ENCODE data around the gene CCDC185. TPM values are rescaled to one million over a fixed set of nuclear protein-coding genes. Genes with fewer than 3 reads are reported as not detected.

Gene CCDC185
- total RNA-seq, 3 donors from 2014 or later = not detected

GRCh38 chr1:223425550-223425949 is 32.3 kb downstream of the CCDC185 start:
- TF ChIP-seq CTCF (IDR thresholded peaks at IDR 0.05) = no peak
- ATAC-seq = no peak
- Histone ChIP-seq H3K36me3 (ENCODE audit: low read depth) (no peaks in the 10 kb centered on the region), H3K9me3 (peaks cover 4% of the 10 kb centered on the region), H3K4me1 (ENCODE audit: low read depth) (no peaks in the 10 kb centered on the region), H3K4me3 (no peak overlapping the region)
- intact Hi-C loops (cut with DNase I, micrococcal nuclease) = no loop called here
- DNase-seq = no peak

GRCh38 chr1:223426936-223427335 is 33.7 kb downstream of the CCDC185 start:
- intact Hi-C loops (cut with DNase I, micrococcal nuclease) = no loop called here
- no peaks in the 10 kb centered on the region for H3K4me1 ChIP-seq (ENCODE audit: low read depth)
- TF ChIP-seq CTCF (IDR thresholded peaks at IDR 0.05) = no peak
- ATAC-seq (no peak), DNase-seq (no peak)
- peaks cover 4% of the 10 kb centered on the region for H3K9me3 ChIP-seq
- no peaks in the 10 kb centered on the region for H3K36me3 ChIP-seq (ENCODE audit: low read depth)
- no peak overlapping the region for H3K4me3 ChIP-seq

DNA sequence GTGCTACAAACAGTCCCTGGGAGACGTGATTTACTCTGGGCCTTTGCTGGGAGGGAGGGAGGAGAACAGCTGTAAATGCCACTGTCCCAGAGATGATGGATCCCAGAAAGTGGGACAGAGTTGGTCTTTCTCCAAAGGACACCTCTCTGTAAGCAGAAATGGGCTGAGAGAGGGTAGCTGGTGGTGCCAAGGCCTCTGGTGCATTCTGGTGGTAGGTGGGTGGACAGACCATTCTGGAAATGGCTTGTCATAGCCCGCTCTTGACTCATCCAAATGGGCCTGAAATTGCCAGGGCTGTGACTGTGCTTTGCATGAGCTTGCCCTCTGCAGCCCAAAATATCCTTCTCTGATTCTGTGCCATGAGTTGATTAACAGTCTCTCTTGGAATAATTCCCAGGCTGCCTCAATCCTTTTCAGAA is 36.1 kb downstream of the CCDC185 start:
- no peak for ATAC-seq

GRCh38 chr1:223429821-223430220 is 36.6 kb downstream of the CCDC185 start:
- Histone ChIP-seq H3K4me3 (no peak overlapping the region), H3K4me1 (ENCODE audit: low read depth) (no peaks in the 10 kb centered on the region), H3K9me3 (peaks cover 4% of the 10 kb centered on the region), H3K36me3 (ENCODE audit: low read depth) (no peaks in the 10 kb centered on the region)
- no peak for TF ChIP-seq CTCF (IDR thresholded peaks at IDR 0.05)
- intact Hi-C loops (cut with DNase I, micrococcal nuclease) = no loop called here
- ATAC-seq (no peak), DNase-seq (no peak)

More for the DNA sequence above, 36.1 kb downstream of the CCDC185 start:
- intact Hi-C loops (cut with DNase I, micrococcal nuclease) = no loop called here
- DNase-seq = no peak
- no peak for TF ChIP-seq CTCF (IDR thresholded peaks at IDR 0.05)
- Histone ChIP-seq H3K36me3 (ENCODE audit: low read depth) (no peaks in the 10 kb centered on the region), H3K9me3 (peaks cover 4% of the 10 kb centered on the region), H3K4me1 (ENCODE audit: low read depth) (no peaks in the 10 kb centered on the region), H3K4me3 (no peak overlapping the region)

DNA sequence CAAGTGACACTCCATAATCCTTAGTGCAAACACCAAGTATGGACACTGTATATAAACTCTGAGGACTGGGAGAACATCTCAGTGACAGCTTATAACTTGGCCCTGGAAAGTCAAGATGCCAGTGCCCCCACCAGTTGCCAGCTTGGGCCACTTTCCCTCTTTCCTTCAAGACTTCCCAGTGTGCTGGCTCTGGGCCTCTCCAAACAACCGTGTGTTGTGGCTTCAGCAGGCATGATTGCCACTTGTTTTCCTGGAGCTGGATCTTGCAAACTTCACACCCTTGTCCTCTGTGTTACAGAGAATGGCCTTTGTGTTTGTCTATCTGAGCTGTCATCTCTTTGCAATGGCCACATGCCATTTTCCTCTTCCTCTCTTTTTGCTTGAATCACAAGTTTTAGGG is 37.0 kb downstream of the CCDC185 start:
- ATAC-seq (no peak), DNase-seq (no peak)
- H3K4me3 ChIP-seq = no peak overlapping the region
- intact Hi-C loops (cut with DNase I, micrococcal nuclease) = no loop called here
- TF ChIP-seq CTCF (IDR thresholded peaks at IDR 0.05) = no peak
- H3K4me1 ChIP-seq (ENCODE audit: low read depth) = no peaks in the 10 kb centered on the region
- no peaks in the 10 kb centered on the region for H3K36me3 ChIP-seq (ENCODE audit: low read depth)
- peaks cover 4% of the 10 kb centered on the region for H3K9me3 ChIP-seq

- intact Hi-C loops (cut with DNase I, micrococcal nuclease) = no loop called here
- DNase-seq = no peak
- ATAC-seq = no peak
- H3K4me3 ChIP-seq = no peak overlapping the region
- H3K36me3 ChIP-seq (ENCODE audit: low read depth) = no peaks in the 10 kb centered on the region
- no peaks in the 10 kb centered on the region for H3K4me1 ChIP-seq (ENCODE audit: low read depth)
- no peak for TF ChIP-seq CTCF (IDR thresholded peaks at IDR 0.05)
- H3K9me3 ChIP-seq = no peaks in the 10 kb centered on the region
These were observed 43.9 kb downstream of the CCDC185 start for GRCh38 chr1:223437151-223437550.

Data from mucosa of descending colon (tissue), 3 donors.